Measurements from ENCODE around the gene MED15.

Gene MED15

DNA sequence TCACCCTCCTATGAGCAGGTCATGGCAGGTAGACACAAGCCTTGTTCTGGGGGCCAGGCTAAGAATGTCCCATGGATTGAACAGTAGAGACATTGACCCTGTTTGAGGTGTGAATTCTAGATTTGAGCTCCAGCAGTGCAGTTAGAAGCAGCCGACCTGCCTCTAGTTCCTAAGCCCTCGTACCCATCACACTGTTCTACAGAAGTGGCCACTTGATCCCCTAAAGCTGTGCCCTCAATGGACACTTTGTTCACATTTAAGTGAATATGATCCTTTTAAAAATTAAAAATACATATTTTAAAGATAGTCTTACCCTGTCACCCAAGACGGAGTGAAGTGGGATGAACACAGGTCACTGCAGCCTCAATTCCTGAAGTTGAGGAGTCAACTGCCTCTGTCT, 122.0 kb downstream of the MED15 start:
- no peak for DNase-seq

- DNase-seq, result no peak
Measured at GRCh38 chr22:20630873-20631617, 123.6 kb downstream of the MED15 start.

DNA sequence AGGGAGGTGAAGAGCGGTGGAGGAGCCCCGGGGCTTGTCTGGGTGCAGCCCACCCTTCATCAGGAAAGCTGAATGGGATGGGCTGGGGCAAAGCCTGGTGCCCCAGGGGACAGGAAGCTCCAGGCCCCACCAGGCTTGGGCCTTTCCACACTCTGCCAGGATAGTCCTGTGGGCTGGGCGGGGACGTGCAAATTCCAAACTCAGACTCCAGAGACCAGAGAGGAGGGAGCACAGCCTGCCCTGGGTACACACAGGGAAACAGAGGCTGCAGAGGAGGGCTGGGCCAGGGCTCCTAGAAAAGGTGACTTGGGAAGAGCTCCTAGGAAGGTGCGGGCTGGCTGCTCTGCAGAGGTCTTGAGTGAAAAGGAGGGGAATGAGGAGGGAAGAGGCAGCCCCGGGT, 124.7 kb downstream of the MED15 start:
- no peak for DNase-seq

DNA sequence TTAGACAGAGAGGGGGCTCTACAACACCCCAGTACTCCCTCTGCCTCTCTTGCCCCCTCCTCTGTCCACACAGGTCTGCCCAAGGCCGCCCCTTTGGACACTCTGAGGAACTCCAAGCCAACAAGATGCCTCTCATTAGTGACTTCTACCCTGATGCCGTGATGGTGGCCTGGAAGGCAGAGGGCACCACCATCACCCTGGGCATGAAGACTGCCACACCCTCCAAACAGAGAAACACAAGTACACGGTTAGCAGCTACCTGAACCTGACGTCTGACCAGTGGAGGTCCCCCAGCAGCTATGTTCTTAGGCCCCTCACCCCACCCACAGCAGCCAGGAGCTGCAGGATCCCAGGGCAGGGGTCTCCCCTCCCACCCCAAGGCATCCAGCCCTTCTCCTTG, 125.1 kb downstream of the MED15 start:
- DNase-seq, result no peak

- DNase-seq, result no peak
Measured at GRCh38 chr22:20634560-20635226, 127.3 kb downstream of the MED15 start.

GRCh38 chr22:20635227-20635591, 127.8 kb downstream of the MED15 start:
- no peak for DNase-seq

- DNase-seq, result no peak
Measured at GRCh38 chr22:20636075-20636812, 128.8 kb downstream of the MED15 start.

GRCh38 chr22:20636945-20637344, 129.5 kb downstream of the MED15 start:
- no peak for DNase-seq
